Measurements from ENCODE around the gene B9D1. TPM values are rescaled to one million over a fixed set of nuclear protein-coding genes. Genes with fewer than 3 reads are reported as not detected.

B9D1 gene, protein sequence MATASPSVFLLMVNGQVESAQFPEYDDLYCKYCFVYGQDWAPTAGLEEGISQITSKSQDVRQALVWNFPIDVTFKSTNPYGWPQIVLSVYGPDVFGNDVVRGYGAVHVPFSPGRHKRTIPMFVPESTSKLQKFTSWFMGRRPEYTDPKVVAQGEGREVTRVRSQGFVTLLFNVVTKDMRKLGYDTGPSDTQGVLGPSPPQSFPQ
- total RNA-seq, result 1 to 10 TPM; 4.5 to 7.5 TPM

GRCh38 chr17:19362277-19363113 lies at the start of gene B9D1:
TSS of gene B9D1 (minus strand) at chr17:19362723. CDS start at chr17:19362569, 154 bp downstream.
- DNase-seq (ENCODE audit: low spot score in 2 of 2) (peak; percentile 88 to 93), ATAC-seq (peak; percentile 89 to 90)
- Mint-ChIP-seq H3K9me3 (no peaks in the 10 kb centered on the region), H3K27ac (peak within 1 kb of the TSS in 1 of 2 donors; percentile 36), H3K36me3 (no peaks in the 10 kb centered on the region)

GRCh38 chr17:19411631-19412030 lies 49.1 kb upstream of the B9D1 start:
- DNase-seq (ENCODE audit: low spot score in 2 of 2) (no peak), ATAC-seq (no peak)
- H3K36me3 Mint-ChIP-seq, result no peaks in the 10 kb centered on the region
- H3K27ac Mint-ChIP-seq, result no peak overlapping the region
- no peaks in the 10 kb centered on the region for H3K9me3 Mint-ChIP-seq

- no peaks in the 10 kb centered on the region for H3K36me3 Mint-ChIP-seq
- H3K27ac Mint-ChIP-seq, result no peak within 1 kb of the TSS
- DNase-seq (ENCODE audit: low spot score in 2 of 2) (no peak), ATAC-seq (no peak)
- no peaks in the 10 kb centered on the region for H3K9me3 Mint-ChIP-seq
These were observed 48.5 kb upstream of the B9D1 start, which contains the start of gene RNF112 for GRCh38 chr17:19410875-19411620. TSS of gene RNF112 (plus strand) at chr17:19411232. CDS start at chr17:19411409, 177 bp downstream.

DNA sequence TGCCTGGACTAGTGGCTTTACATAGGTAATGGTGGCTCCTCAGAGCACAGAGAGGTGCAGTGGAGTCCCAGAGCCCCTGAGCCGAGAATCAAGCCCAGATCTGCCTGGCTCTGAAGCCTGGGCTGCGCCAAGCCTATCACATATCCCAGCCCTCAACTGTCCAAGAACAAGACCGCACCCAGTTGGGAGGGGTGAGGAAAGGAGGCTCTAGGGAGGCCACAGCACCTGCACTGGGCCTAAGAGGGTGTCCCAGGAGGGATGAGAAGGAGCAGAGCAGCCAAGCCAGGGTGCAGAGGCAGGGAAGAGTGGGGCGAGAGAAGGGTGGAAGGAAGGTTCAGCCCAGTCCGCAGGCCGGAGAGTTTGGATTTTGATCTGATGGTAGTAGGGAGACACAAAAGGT lies 47.6 kb upstream of the B9D1 start:
- ATAC-seq (no peak), DNase-seq (ENCODE audit: low spot score in 2 of 2) (no peak)
- Mint-ChIP-seq H3K27ac (no peak overlapping the region), H3K9me3 (no peaks in the 10 kb centered on the region), H3K36me3 (no peaks in the 10 kb centered on the region)

DNA sequence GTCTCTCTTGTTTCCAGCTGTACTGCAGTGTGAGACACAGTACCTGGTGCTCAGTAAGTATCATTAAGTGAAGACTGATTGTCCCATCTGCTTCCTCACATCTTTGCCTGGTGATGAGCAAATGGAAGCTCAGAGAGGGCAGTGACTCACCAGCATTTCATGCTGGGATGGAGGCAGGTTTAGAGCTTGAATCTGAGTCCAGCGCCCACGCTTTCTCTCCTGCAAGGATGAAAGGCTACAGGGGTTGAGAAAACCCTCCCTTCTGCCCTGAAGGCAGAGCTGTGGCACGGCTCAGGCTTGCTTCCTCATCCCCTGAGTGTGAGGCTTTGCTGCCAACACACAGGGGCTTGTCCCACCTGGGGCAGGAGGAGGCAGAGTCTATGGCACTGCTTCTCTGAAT lies 47.0 kb upstream of the B9D1 start:
- no peaks in the 10 kb centered on the region for H3K36me3 Mint-ChIP-seq
- no peak overlapping the region for H3K27ac Mint-ChIP-seq
- H3K9me3 Mint-ChIP-seq, result no peaks in the 10 kb centered on the region
- DNase-seq (ENCODE audit: low spot score in 2 of 2), result no peak
- peak; percentile 29 to 63 for ATAC-seq

GRCh38 chr17:19409066-19409465 lies 46.5 kb upstream of the B9D1 start:
- ATAC-seq, result no peak
- Mint-ChIP-seq H3K36me3 (no peaks in the 10 kb centered on the region), H3K27ac (no peak overlapping the region), H3K9me3 (no peaks in the 10 kb centered on the region)
- DNase-seq (ENCODE audit: low spot score in 2 of 2), result no peak

GRCh38 chr17:19408346-19408710 lies 45.8 kb upstream of the B9D1 start:
- DNase-seq (ENCODE audit: low spot score in 2 of 2) (no peak), ATAC-seq (no peak)
- H3K36me3 Mint-ChIP-seq, result no peaks in the 10 kb centered on the region
- H3K27ac Mint-ChIP-seq, result no peak overlapping the region
- H3K9me3 Mint-ChIP-seq, result no peaks in the 10 kb centered on the region

DNA sequence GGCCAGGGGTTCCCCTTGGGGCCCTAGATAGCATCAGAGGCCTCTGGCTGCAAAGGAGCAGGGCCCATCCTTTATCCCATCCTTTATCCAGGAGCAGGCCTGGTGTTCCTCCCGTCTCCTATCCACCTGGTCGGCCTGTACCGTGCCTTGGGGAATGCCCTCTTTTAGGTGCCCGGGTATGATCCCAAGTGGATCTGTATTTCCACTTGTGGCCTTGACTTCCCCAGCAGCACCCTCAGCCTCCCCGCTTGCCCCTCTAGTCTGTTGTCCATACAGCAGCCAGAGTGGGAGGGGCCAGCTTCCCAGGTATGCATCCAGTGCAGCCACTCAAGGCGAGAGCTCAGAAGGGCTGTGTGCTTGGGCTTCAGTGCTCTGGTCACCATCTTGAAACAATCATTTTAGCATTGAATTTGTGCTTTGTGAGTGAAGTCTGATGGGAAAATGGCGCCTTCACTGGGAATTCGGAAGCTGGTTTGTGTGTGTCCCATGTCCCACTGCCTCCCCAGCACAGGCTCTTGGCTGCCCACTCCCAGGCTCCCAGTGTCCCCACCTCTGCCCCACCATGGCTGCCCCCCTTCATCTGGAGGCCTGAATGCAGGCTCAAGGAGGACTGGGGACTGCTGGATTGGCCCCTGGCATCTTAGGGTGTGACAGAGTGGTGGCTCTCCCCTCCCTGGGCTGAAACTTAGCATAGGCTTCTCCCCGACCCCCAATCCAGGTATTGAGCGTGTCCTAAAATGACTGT lies 45.2 kb upstream of the B9D1 start:
- Mint-ChIP-seq H3K27ac (no peak overlapping the region), H3K9me3 (no peaks in the 10 kb centered on the region), H3K36me3 (no peaks in the 10 kb centered on the region)
- DNase-seq (ENCODE audit: low spot score in 2 of 2) (no peak), ATAC-seq (no peak)

GRCh38 chr17:19405114-19405513 lies 42.6 kb upstream of the B9D1 start:
- ATAC-seq (no peak), DNase-seq (ENCODE audit: low spot score in 2 of 2) (no peak)
- Mint-ChIP-seq H3K9me3 (no peaks in the 10 kb centered on the region), H3K36me3 (no peaks in the 10 kb centered on the region), H3K27ac (no peak overlapping the region)

DNA sequence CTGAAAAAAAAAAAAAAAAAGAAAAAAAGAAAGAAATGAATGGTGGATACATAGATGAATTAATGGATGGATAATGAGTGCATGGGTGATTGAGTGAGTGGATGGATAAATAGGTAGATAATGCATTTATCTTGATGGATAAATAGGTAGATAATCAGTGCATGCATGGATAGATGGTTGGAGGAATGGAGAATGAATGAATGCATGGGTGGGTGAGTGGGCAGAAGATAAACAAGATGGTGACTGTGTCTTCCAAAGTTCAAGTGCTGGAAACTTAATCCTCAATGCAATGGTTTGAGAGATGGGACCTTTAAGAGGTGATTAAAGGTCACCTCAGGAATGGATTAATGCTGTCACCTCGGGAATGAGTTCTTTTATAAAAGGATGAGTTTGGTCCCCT lies 41.7 kb upstream of the B9D1 start:
- ATAC-seq (no peak), DNase-seq (ENCODE audit: low spot score in 2 of 2) (no peak)
- Mint-ChIP-seq H3K9me3 (no peaks in the 10 kb centered on the region), H3K27ac (no peak overlapping the region), H3K36me3 (no peaks in the 10 kb centered on the region)

DNA sequence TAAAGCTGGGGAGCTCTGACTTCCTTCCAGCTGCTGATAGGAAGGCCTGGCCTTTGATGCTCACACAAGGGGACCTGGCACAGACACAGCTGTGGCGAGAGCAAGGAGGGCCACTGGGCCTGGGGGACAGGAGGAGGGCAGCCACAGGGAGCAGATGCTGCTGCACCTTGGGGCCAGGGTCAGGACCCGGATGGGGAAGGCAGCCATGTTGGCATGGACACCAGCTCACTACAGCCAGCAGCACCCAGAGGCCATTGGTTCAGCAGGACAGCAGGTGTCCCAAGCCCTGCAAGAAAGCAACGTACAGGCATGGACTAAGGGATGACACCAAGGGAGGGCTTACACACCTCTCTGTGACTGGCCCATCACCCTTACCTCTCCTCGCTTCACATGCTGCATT lies 40.5 kb upstream of the B9D1 start:
- Mint-ChIP-seq H3K9me3 (no peaks in the 10 kb centered on the region), H3K27ac (no peak overlapping the region)
- no peak for DNase-seq (ENCODE audit: low spot score in 2 of 2)

DNA sequence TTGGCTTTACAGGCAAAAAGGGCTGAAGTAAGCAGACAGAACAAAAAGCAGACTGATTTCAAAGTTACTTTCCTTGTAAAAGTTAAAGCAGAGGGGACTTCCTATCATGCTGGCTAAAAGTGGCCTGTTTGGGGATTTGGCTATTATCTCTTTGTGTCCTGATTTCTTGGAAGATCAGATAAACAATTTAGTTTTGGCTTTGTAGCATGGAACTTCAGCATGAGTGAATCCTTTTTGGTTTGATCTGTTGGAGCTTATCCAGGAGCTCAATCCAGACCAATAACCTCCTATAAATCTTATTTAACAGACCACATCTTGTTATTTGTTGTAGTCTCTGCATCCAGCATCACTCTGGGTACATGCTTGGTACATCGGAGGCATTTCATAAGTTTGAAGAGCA lies 39.6 kb upstream of the B9D1 start:
- Mint-ChIP-seq H3K36me3 (no peaks in the 10 kb centered on the region), H3K9me3 (no peaks in the 10 kb centered on the region), H3K27ac (no peak overlapping the region)
- ATAC-seq, result no peak
- DNase-seq (ENCODE audit: low spot score in 2 of 2), result no peak

More for the DNA sequence above, 40.5 kb upstream of the B9D1 start:
- H3K36me3 Mint-ChIP-seq, result no peaks in the 10 kb centered on the region
- ATAC-seq, result no peak

DNA sequence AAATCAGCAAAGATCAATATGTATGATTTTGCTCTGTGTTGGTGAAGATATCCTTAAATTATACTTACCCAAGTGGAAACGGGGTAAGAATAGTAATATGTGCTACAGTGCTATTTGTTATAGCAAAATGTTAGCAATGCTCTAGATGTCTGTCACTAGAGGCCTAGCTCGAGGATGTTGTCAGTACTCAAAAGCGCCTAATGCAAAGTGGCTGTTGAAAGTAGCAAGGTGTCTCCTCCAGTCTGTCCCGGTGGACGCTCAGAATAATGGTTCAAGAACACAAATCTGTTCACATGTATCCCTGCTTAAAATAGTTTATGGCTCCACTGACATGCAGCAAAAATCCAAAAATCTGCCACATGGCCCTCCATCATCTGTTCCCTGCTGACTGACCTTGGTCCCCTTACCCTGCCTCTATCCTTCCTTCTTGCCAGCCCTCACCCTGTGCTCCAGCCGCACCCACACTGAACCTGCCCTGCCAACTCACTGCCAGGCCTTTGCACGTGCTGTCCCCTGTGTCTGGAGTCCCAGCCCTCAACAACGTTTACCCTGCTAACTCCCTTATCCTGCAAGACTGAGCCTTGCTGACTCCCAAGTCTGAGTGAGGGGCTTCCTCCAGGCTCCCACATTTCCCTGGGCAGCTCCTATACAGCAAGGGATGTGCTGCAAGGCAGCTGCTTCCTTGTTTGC lies 38.9 kb upstream of the B9D1 start:
- no peaks in the 10 kb centered on the region for H3K9me3 Mint-ChIP-seq
- no peaks in the 10 kb centered on the region for H3K36me3 Mint-ChIP-seq
- ATAC-seq, result no peak
- DNase-seq (ENCODE audit: low spot score in 2 of 2), result no peak
- peak overlapping the region in 1 of 2 donors; percentile 33 for H3K27ac Mint-ChIP-seq

DNA sequence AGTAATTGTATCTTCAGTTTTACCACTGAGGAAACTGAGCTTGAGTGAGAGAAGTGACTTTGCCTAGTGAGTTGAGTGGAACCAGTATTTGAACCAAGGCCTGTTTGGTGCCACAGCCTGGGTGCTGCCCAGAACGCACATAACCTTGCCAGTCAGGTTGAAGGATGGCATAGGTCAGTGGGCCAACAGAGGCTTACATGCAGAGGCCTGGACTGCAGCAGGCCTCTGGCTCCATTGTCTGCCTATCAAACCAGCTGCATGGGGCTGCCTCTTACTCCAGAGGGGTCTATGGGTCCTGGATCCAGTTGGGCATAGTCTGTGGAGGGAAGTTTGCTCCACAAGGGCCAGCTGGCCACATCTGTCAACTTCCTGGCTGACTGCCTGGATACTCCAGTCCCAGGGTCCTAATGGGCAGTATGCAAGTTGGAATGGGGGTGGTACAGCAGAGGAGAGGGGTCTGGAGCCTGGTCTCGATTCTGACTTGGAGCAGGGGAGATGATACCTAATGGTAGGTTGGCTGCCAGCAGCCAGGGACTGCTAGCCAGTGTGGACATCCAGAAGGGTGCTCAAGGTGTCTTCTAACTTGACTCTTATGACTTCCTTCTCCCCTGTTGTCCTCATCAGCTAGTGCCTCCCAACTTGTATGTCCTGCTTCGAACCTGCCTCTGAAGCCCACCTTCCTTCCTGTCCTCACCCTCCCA lies 37.4 kb upstream of the B9D1 start:
- H3K9me3 Mint-ChIP-seq, result no peaks in the 10 kb centered on the region

GRCh38 chr17:19398301-19399181 lies 36.0 kb upstream of the B9D1 start:
- no peak overlapping the region for H3K27ac Mint-ChIP-seq
- H3K36me3 Mint-ChIP-seq, result no peaks in the 10 kb centered on the region
- no peak for ATAC-seq
- no peaks in the 10 kb centered on the region for H3K9me3 Mint-ChIP-seq
- DNase-seq (ENCODE audit: low spot score in 2 of 2), result no peak

More for the DNA sequence above, 37.4 kb upstream of the B9D1 start:
- no peak overlapping the region for H3K27ac Mint-ChIP-seq
- H3K36me3 Mint-ChIP-seq, result no peaks in the 10 kb centered on the region
- ATAC-seq (no peak), DNase-seq (ENCODE audit: low spot score in 2 of 2) (no peak)
